ENCODE results near the gene ATF6. TPM values are rescaled to one million over a fixed set of nuclear protein-coding genes. Genes with fewer than 3 reads are reported as not detected.

The ATF6 gene
- total and polyA plus RNA-seq, 2 of the 8 experiments (the other 6 are each of a cell fraction or from before 2014, with no cell fraction given): 4.6 to 10.0 TPM

DNA sequence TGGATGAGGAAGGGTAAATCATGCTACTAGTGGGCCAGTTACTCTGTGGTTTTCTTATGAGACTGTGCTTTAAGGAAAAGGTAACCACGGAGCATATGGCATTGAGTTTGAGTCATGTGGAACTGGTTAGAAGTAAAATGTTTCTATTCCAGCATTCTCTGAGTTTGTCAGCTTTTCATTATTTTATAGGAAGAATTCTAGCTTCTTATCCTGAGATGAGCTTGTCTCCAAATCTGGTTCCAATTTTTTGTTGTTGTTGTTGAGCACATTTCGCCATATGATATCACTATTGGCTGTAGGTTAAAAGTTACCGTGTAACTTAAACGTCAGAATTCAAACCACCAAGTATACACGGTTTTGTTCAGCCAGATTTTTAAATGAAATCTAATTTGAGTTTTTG lies 69.9 kb downstream of the ATF6 start (continued):
- TF ChIP-seq, protein P1, sequence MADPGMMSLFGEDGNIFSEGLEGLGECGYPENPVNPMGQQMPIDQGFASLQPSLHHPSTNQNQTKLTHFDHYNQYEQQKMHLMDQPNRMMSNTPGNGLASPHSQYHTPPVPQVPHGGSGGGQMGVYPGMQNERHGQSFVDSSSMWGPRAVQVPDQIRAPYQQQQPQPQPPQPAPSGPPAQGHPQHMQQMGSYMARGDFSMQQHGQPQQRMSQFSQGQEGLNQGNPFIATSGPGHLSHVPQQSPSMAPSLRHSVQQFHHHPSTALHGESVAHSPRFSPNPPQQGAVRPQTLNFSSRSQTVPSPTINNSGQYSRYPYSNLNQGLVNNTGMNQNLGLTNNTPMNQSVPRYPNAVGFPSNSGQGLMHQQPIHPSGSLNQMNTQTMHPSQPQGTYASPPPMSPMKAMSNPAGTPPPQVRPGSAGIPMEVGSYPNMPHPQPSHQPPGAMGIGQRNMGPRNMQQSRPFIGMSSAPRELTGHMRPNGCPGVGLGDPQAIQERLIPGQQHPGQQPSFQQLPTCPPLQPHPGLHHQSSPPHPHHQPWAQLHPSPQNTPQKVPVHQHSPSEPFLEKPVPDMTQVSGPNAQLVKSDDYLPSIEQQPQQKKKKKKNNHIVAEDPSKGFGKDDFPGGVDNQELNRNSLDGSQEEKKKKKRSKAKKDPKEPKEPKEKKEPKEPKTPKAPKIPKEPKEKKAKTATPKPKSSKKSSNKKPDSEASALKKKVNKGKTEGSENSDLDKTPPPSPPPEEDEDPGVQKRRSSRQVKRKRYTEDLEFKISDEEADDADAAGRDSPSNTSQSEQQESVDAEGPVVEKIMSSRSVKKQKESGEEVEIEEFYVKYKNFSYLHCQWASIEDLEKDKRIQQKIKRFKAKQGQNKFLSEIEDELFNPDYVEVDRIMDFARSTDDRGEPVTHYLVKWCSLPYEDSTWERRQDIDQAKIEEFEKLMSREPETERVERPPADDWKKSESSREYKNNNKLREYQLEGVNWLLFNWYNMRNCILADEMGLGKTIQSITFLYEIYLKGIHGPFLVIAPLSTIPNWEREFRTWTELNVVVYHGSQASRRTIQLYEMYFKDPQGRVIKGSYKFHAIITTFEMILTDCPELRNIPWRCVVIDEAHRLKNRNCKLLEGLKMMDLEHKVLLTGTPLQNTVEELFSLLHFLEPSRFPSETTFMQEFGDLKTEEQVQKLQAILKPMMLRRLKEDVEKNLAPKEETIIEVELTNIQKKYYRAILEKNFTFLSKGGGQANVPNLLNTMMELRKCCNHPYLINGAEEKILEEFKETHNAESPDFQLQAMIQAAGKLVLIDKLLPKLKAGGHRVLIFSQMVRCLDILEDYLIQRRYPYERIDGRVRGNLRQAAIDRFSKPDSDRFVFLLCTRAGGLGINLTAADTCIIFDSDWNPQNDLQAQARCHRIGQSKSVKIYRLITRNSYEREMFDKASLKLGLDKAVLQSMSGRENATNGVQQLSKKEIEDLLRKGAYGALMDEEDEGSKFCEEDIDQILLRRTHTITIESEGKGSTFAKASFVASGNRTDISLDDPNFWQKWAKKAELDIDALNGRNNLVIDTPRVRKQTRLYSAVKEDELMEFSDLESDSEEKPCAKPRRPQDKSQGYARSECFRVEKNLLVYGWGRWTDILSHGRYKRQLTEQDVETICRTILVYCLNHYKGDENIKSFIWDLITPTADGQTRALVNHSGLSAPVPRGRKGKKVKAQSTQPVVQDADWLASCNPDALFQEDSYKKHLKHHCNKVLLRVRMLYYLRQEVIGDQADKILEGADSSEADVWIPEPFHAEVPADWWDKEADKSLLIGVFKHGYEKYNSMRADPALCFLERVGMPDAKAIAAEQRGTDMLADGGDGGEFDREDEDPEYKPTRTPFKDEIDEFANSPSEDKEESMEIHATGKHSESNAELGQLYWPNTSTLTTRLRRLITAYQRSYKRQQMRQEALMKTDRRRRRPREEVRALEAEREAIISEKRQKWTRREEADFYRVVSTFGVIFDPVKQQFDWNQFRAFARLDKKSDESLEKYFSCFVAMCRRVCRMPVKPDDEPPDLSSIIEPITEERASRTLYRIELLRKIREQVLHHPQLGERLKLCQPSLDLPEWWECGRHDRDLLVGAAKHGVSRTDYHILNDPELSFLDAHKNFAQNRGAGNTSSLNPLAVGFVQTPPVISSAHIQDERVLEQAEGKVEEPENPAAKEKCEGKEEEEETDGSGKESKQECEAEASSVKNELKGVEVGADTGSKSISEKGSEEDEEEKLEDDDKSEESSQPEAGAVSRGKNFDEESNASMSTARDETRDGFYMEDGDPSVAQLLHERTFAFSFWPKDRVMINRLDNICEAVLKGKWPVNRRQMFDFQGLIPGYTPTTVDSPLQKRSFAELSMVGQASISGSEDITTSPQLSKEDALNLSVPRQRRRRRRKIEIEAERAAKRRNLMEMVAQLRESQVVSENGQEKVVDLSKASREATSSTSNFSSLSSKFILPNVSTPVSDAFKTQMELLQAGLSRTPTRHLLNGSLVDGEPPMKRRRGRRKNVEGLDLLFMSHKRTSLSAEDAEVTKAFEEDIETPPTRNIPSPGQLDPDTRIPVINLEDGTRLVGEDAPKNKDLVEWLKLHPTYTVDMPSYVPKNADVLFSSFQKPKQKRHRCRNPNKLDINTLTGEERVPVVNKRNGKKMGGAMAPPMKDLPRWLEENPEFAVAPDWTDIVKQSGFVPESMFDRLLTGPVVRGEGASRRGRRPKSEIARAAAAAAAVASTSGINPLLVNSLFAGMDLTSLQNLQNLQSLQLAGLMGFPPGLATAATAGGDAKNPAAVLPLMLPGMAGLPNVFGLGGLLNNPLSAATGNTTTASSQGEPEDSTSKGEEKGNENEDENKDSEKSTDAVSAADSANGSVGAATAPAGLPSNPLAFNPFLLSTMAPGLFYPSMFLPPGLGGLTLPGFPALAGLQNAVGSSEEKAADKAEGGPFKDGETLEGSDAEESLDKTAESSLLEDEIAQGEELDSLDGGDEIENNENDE (IDR thresholded peaks at IDR 0.05; ENCODE audit: insufficient replicate concordance, low read length): no peak
- no peak for TF ChIP-seq FOSL1 (IDR thresholded peaks at IDR 0.05; ENCODE audit: insufficient read depth, low read depth, low read length)

All from H1 (cell line).